ENCODE measurements around the gene BABAM1. TPM values are rescaled to one million over a fixed set of nuclear protein-coding genes. Genes with fewer than 3 reads are reported as not detected.

Gene BABAM1
- total and polyA plus RNA-seq, 9 of the 15 experiments (the other 6 are each of a cell fraction or from before 2014, with no cell fraction given) = 14.7 to 160 (median 113) TPM

DNA sequence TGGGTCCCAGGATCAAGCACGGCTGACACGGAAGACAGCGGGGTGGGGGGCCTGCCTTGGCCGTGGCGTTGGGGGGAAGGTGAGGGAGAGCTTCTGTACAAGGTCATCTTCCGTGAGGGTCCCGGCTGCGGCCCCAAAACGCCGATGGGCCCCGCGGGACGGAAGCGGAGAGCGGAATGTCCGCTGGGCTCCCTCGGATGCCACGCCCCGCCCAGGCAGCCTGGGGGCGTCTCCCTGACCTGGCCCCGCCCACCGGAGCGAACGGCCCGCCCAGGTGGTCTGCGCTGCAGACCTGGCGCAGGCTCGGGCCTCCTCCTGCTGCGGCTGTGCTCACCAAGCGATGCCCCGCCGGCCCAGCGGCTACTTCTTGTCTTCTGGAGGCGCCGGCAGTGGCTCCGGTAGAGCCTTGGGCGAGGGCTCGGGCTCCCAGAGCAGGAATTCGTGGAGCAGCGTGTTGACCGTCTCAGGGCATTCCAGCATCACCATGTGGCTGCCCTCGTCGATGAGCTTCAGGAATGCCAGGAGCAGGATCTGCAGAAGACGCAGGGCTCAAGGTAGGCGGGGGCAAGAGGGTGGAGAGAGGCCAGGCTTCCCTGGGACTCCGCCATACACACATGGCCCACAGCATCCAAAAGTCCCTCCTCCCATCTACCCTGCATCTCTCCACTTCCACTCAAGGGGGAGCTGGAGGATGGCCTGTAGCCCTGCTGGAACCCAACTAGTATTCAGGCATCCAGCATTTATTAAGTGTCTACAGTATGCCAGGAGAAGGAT lies 25.2 kb downstream of the BABAM1 start (continued):
- peak in 2 of 3 experiments; percentile 66 to 84 for TF ChIP-seq YY1 (IDR thresholded peaks at IDR 0.05; ENCODE audit: borderline replicate concordance in 1 of 3, control insufficient read depth in 1 of 3, extremely low read depth in 1 of 3, insufficient read depth in 3 of 3, insufficient read length in 1 of 3, insufficient replicate concordance in 2 of 3, low read depth in 1 of 3, low read length in 2 of 3)
- no peak for TF ChIP-seq CEBPZ (IDR thresholded peaks at IDR 0.05; ENCODE audit: borderline replicate concordance, low read depth, low read length)
- TF ChIP-seq ZNF511 (CRISPR knock-in tag; IDR thresholded peaks at IDR 0.05) = peak; percentile 56; the same call in 1 of the 2 replicates
- TF ChIP-seq, protein P1, sequence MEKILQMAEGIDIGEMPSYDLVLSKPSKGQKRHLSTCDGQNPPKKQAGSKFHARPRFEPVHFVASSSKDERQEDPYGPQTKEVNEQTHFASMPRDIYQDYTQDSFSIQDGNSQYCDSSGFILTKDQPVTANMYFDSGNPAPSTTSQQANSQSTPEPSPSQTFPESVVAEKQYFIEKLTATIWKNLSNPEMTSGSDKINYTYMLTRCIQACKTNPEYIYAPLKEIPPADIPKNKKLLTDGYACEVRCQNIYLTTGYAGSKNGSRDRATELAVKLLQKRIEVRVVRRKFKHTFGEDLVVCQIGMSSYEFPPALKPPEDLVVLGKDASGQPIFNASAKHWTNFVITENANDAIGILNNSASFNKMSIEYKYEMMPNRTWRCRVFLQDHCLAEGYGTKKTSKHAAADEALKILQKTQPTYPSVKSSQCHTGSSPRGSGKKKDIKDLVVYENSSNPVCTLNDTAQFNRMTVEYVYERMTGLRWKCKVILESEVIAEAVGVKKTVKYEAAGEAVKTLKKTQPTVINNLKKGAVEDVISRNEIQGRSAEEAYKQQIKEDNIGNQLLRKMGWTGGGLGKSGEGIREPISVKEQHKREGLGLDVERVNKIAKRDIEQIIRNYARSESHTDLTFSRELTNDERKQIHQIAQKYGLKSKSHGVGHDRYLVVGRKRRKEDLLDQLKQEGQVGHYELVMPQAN (IDR thresholded peaks at IDR 0.05; ENCODE audit: borderline replicate concordance) = peak; percentile 85; the same call in 1 of the 2 replicates
- no peak for TF ChIP-seq CSDE1 (IDR thresholded peaks at IDR 0.05)
- TF ChIP-seq ZKSCAN3 (CRISPR knock-in tag; IDR thresholded peaks at IDR 0.05) = no peak
- no peak for TF ChIP-seq BACH1 (tag; IDR thresholded peaks at IDR 0.05)
- TF ChIP-seq, protein P2, sequence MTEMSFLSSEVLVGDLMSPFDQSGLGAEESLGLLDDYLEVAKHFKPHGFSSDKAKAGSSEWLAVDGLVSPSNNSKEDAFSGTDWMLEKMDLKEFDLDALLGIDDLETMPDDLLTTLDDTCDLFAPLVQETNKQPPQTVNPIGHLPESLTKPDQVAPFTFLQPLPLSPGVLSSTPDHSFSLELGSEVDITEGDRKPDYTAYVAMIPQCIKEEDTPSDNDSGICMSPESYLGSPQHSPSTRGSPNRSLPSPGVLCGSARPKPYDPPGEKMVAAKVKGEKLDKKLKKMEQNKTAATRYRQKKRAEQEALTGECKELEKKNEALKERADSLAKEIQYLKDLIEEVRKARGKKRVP (CRISPR knock-in tag; IDR thresholded peaks at IDR 0.05) = no peak
- no peak for TF ChIP-seq DPF2 (IDR thresholded peaks at IDR 0.05)
- TF ChIP-seq ZNF316 (IDR thresholded peaks at IDR 0.05) = no peak
- no peak for TF ChIP-seq CAMTA2 (CRISPR knock-in tag; conservative IDR thresholded peaks at IDR 0.05)
- TF ChIP-seq, protein P3, sequence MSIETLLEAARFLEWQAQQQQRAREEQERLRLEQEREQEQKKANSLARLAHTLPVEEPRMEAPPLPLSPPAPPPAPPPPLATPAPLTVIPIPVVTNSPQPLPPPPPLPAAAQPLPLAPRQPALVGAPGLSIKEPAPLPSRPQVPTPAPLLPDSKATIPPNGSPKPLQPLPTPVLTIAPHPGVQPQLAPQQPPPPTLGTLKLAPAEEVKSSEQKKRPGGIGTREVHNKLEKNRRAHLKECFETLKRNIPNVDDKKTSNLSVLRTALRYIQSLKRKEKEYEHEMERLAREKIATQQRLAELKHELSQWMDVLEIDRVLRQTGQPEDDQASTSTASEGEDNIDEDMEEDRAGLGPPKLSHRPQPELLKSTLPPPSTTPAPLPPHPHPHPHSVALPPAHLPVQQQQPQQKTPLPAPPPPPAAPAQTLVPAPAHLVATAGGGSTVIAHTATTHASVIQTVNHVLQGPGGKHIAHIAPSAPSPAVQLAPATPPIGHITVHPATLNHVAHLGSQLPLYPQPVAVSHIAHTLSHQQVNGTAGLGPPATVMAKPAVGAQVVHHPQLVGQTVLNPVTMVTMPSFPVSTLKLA (conservative IDR thresholded peaks at IDR 0.05) = peak; percentile 53 to 68; a peak in 3 of 4 replicates
- TF ChIP-seq GATAD2B (IDR thresholded peaks at IDR 0.05; ENCODE audit: borderline replicate concordance) = no peak; the same call in 1 of the 2 replicates
- no peak for TF ChIP-seq PHF20 (IDR thresholded peaks at IDR 0.05; ENCODE audit: partially characterized antibody)
- no peak; the same call in 1 of the 2 replicates for TF ChIP-seq SOX6 (IDR thresholded peaks at IDR 0.05)
- TF ChIP-seq TARDBP (IDR thresholded peaks at IDR 0.05) = peak; percentile 60; the same call in 1 of the 2 replicates
- TF ChIP-seq RBM15 (IDR thresholded peaks at IDR 0.05; ENCODE audit: insufficient read depth, low read length) = no peak
- no peak for TF ChIP-seq ZNF778 (CRISPR knock-in tag; IDR thresholded peaks at IDR 0.05)
- no peak for TF ChIP-seq ZNF217 (CRISPR knock-in tag; IDR thresholded peaks at IDR 0.05)
- no peak for TF ChIP-seq SMAD4 (CRISPR knock-in tag; conservative IDR thresholded peaks at IDR 0.05)

All from K562 (cell line).